ENCODE data around the gene C6orf52. TPM values are rescaled to one million over a fixed set of nuclear protein-coding genes. Genes with fewer than 3 reads are reported as not detected.

C6orf52 gene
- total and polyA plus RNA-seq, 2 of the 13 experiments (the other 11 are each of a cell fraction or from before 2014, with no cell fraction given): 0.50 to 0.53 TPM

GRCh38 chr6:10742251-10742650, 47.8 kb upstream of the C6orf52 start:
- intact Hi-C loops (cut with micrococcal nuclease; ENCODE audit: unreplicated experiment): no loop called here
- POLR2A ChIA-PET: interaction anchor here (4.4 kb wide), 1 partner anchor 21 kb away, joined by 42 read pairs; the partner anchor contains the start of gene TMEM14C
- in situ Hi-C loops (cut with HindIII; ENCODE audit: extremely low pct_ligation_motif_present, low pct_unique_long_range_greater_than_20kb): no loop called here
- Histone ChIP-seq H3K9ac (ENCODE audit: insufficient read depth, low read depth, low read length) (no peak overlapping the region), H3K4me2 (ENCODE audit: low read depth, low read length) (no peak overlapping the region), H4K20me1 (ENCODE audit: insufficient read depth, low read length) (no peaks in the 10 kb centered on the region), H3K27me3 (ENCODE audit: control insufficient read depth in 1 of 2, insufficient read depth in 2 of 2, low read length in 2 of 2) (no peaks in the 10 kb centered on the region), H3K79me2 (ENCODE audit: insufficient read depth, low read length) (no peaks in the 10 kb centered on the region), H3K36me3 (replicated peaks in 1 of 2; ENCODE audit: control insufficient read depth in 1 of 2, insufficient read depth in 2 of 2, low read length in 2 of 2) (no peaks in the 10 kb centered on the region; a peak in 2 of 5 replicates), H3K4me1 (ENCODE audit: insufficient read depth, low read length) (peaks cover 8% of the 10 kb centered on the region), H3K27ac (ENCODE audit: extremely low read length, insufficient read depth, low read length) (no peak overlapping the region), H3K4me3 (replicated peaks in 1 of 3; ENCODE audit: insufficient read depth in 1 of 3, low read depth in 2 of 3, low read length in 3 of 3) (no peak overlapping the region), H3K9me3 (ENCODE audit: low read length) (no peaks in the 10 kb centered on the region), H2AFZ (ENCODE audit: low read length) (no peak overlapping the region)
- no peak for ATAC-seq
- no TSS peak for BruUV-seq (replicated peaks)
- CTCF ChIA-PET (ENCODE audit: low intra/inter-chr PET ratio, low total read pairs): no interaction called here
- no peak for FAIRE-seq
- TF ChIP-seq ZNF276 (CRISPR knock-in tag; IDR thresholded peaks at IDR 0.05; ENCODE audit: low read depth) (no peak), MTERF4 (CRISPR knock-in tag; IDR thresholded peaks at IDR 0.05) (no peak), ZNF205 (CRISPR knock-in tag; IDR thresholded peaks at IDR 0.05) (no peak), ZNF160 (CRISPR knock-in tag; IDR thresholded peaks at IDR 0.05) (no peak), ZSCAN9 (CRISPR knock-in tag; IDR thresholded peaks at IDR 0.05; ENCODE audit: borderline replicate concordance) (no peak), NFIC (IDR thresholded peaks at IDR 0.05; ENCODE audit: low read length) (no peak), ZNF660 (CRISPR knock-in tag; IDR thresholded peaks at IDR 0.05; ENCODE audit: borderline replicate concordance, low read depth) (no peak), NFRKB (IDR thresholded peaks at IDR 0.05) (no peak), ZNF33B (CRISPR knock-in tag; IDR thresholded peaks at IDR 0.05) (no peak), CEBPG (CRISPR knock-in tag; IDR thresholded peaks at IDR 0.05) (no peak), ASH2L (IDR thresholded peaks at IDR 0.05; ENCODE audit: insufficient read length, low read depth, low read length) (no peak)
- WGBS (ENCODE audit: low lambda C conversion rate): 98% methylated on average over 12 of the region's 12 CpGs
- no peak for DNase-seq (ENCODE audit: low spot score)
